Lower lobe of right lung (tissue), 2 donors: ENCODE measurements around the gene TMEM119. TPM values are rescaled to one million over a fixed set of nuclear protein-coding genes. Genes with fewer than 3 reads are reported as not detected.
"Not testable (repeated sequence)": the region's sequence is repeated elsewhere in the genome, so short reads cannot be mapped to it uniquely, and the experiment has no call there.

Source experiments
- ATAC-seq, 2 donors: fragments of 200-7000 bp; cut with Tn5 transposase; one replicate each; pipeline ENCODE4 v1.9.1; 2020 to 2022; ENCODE audit warnings: mild to moderate bottlenecking in 2 of 2, moderate library complexity in 2 of 2
- DNase-seq: peaks from one replicate; pipeline ENCODE4 v3.0.0-alpha.2; 2020
- H3K27ac ChIP-seq: fragments of 200-600 bp; one replicate; pipeline ENCODE4 v1.8.0; 2022
- H3K27me3 ChIP-seq: fragments of 200-600 bp; one replicate; pipeline ENCODE4 v1.8.0; 2022; ENCODE audit warnings: low read depth
- H3K36me3 ChIP-seq: fragments of 200-600 bp; one replicate; pipeline ENCODE4 v1.8.0; 2022; ENCODE audit warnings: mild to moderate bottlenecking
- H3K4me1 ChIP-seq: fragments of 200-600 bp; one replicate; pipeline ENCODE4 v1.8.0; 2022
- H3K4me3 ChIP-seq: fragments of 200-600 bp; one replicate; pipeline ENCODE4 v1.8.0; 2022; ENCODE audit warnings: mild to moderate bottlenecking
- H3K9me3 ChIP-seq: fragments of 200-600 bp; one replicate; pipeline ENCODE4 v1.8.0; 2022
- CTCF ChIP-seq: fragments of 200-600 bp; IDR thresholded peaks from one replicate; pipeline ENCODE4 v1.8.0; 2022; ENCODE audit warnings: antibody characterized with exemption, mild to moderate bottlenecking
- intact Hi-C: fragments of 100-400 bp; cut with DNase I; formaldehyde crosslinking; loops from one replicate; pipeline ENCODE4 v1.11.0; 2022
- total RNA-seq: library from RNA; stranded (reverse); fragmentation: NEBNext Ultra II Directional; extraction: Animal tissue kit (Norgen Biotek cat#: 25700); gene quantifications from one replicate; pipeline ENCODE4 v1.2.1, GENCODE V29; 2021
- donor health status: DM: no; HTN: yes; CAD: no; lungs with severe emphysema.

The TMEM119 gene
- total RNA-seq, 1 donor from 2014 or later: 13.4 TPM

- intact Hi-C loops: no loop called here
- ATAC-seq (no peak), DNase-seq (no peak)
- H3K4me1 ChIP-seq: no peaks in the 10 kb centered on the region
- H3K36me3 ChIP-seq: no peaks in the 10 kb centered on the region
- no peaks in the 10 kb centered on the region for H3K9me3 ChIP-seq
- H3K27ac ChIP-seq: peak overlapping the region; percentile 4
- no peak for TF ChIP-seq CTCF
- H3K27me3 ChIP-seq: no peaks in the 10 kb centered on the region
- no peak overlapping the region for H3K4me3 ChIP-seq
Measured at GRCh38 chr12:108594323-108594903, 3.5 kb downstream of the TMEM119 start.

- DNase-seq: no peak
Measured at GRCh38 chr12:108592033-108592909, 5.6 kb downstream of the TMEM119 start.

GRCh38 chr12:108591267-108591980, 6.5 kb downstream of the TMEM119 start:
- H3K27me3 ChIP-seq: no peaks in the 10 kb centered on the region
- H3K36me3 ChIP-seq: no peaks in the 10 kb centered on the region
- H3K9me3 ChIP-seq: no peaks in the 10 kb centered on the region
- no peak overlapping the region for H3K4me3 ChIP-seq
- no peaks in the 10 kb centered on the region for H3K4me1 ChIP-seq
- DNase-seq: no peak
- no peak for ATAC-seq
- intact Hi-C loops: no loop called here
- H3K27ac ChIP-seq: no peak overlapping the region
- TF ChIP-seq CTCF: no peak

More at GRCh38 chr12:108592033-108592909, 5.6 kb downstream of the TMEM119 start:
- Histone ChIP-seq H3K9me3 (no peaks in the 10 kb centered on the region), H3K4me1 (no peaks in the 10 kb centered on the region), H3K4me3 (no peak overlapping the region), H3K27ac (no peak overlapping the region), H3K27me3 (no peaks in the 10 kb centered on the region), H3K36me3 (no peaks in the 10 kb centered on the region)
- TF ChIP-seq CTCF: no peak
- intact Hi-C loops: no loop called here
- no peak for ATAC-seq

GRCh38 chr12:108590463-108590862, 7.4 kb downstream of the TMEM119 start:
- H3K36me3 ChIP-seq, intact Hi-C loops, DNase-seq, H3K4me1 ChIP-seq, H3K4me3 ChIP-seq, ATAC-seq, H3K9me3 ChIP-seq, H3K27me3 ChIP-seq, H3K27ac ChIP-seq: not testable (repeated sequence)

- ATAC-seq (no peak), DNase-seq (no peak)
- TF ChIP-seq CTCF: no peak
- intact Hi-C loops: no loop called here
- Histone ChIP-seq H3K4me3 (no peak overlapping the region), H3K4me1 (no peaks in the 10 kb centered on the region), H3K27ac (no peak overlapping the region), H3K27me3 (no peaks in the 10 kb centered on the region), H3K9me3 (no peaks in the 10 kb centered on the region), H3K36me3 (no peaks in the 10 kb centered on the region)
Measured at GRCh38 chr12:108589840-108590229, 8.0 kb downstream of the TMEM119 start.
